ENCODE data around the gene TNFRSF8. TPM values are rescaled to one million over a fixed set of nuclear protein-coding genes. Genes with fewer than 3 reads are reported as not detected.

The TNFRSF8 gene
- total RNA-seq, 2 experiments from 2014 or later: 1.3 to 1.4 TPM

Other genes with a start within 250 kb of the TNFRSF8 start
- not detected for gene NPPA, start 215.5 kb upstream of the TNFRSF8 start, total RNA-seq
- gene NPPB, start 204.4 kb upstream of the TNFRSF8 start, total RNA-seq: not detected
- gene KIAA2013, start 136.9 kb upstream of the TNFRSF8 start, total RNA-seq: 10 to 100 TPM; 31.3 to 32.2 TPM
- 10 to 100 TPM; 28.5 to 29.6 TPM for gene PLOD1, start 128.6 kb upstream of the TNFRSF8 start, total RNA-seq
- gene MFN2, start 82.9 kb upstream of the TNFRSF8 start, total RNA-seq: 10 to 100 TPM; 85.9 to 92.6 TPM
- gene MIIP, start 43.8 kb upstream of the TNFRSF8 start, total RNA-seq: 10 to 100 TPM; 29.8 to 30.0 TPM
- 100 to 1,000 TPM; 202 to 206 TPM for gene TNFRSF1B, start 103.7 kb downstream of the TNFRSF8 start, total RNA-seq
- 10 to 100 TPM; 24.7 to 25.9 TPM for gene VPS13D, start 166.7 kb downstream of the TNFRSF8 start, total RNA-seq